H1 (cell line): ENCODE data around the gene PPP1R3F. TPM values are rescaled to one million over a fixed set of nuclear protein-coding genes. Genes with fewer than 3 reads are reported as not detected.
A peak's percentile ranks its signal among the peaks of the same experiment; 100 is the strongest.

Experiments
- CHD1 ChIP-seq: IDR thresholded peaks from 2 replicates; pipeline ENCODE4 v1.6.1; 2012; ENCODE audit warnings: low read depth, low read length, improper control_type of control experiment
- EGR1 ChIP-seq: IDR thresholded peaks from 2 replicates; pipeline ENCODE4 v1.6.1; 2011; ENCODE audit warnings: low read depth, low read length, borderline replicate concordance
- HDAC2 ChIP-seq, 2 experiments: fragments of 300-600 bp in 1 of 2; sonication (generic) in 1 of 2; IDR thresholded peaks; 2 replicates each; pipeline ENCODE4 v1.6.1; 2011 to 2012; ENCODE audit warnings: low read depth in 2 of 2, low read length in 2 of 2, mild to moderate bottlenecking in 2 of 2, moderate library complexity in 2 of 2, borderline replicate concordance in 1 of 2, inconsistent platforms in 1 of 2
- JUND ChIP-seq: IDR thresholded peaks from 2 replicates; pipeline ENCODE4 v1.6.1; 2011; ENCODE audit warnings: mild to moderate bottlenecking, improper control_type of control experiment, low read length
- KDM1A ChIP-seq: fragments of 200-600, 300-600 bp; sonication (generic); IDR thresholded peaks from 2 replicates; pipeline ENCODE4 v1.7.1; 2016; ENCODE audit warnings: mild to moderate bottlenecking, low read length, borderline replicate concordance
- RBBP5 ChIP-seq: IDR thresholded peaks from 2 replicates; pipeline ENCODE4 v1.7.1; 2012; ENCODE audit warnings: low read depth, mild to moderate bottlenecking, inconsistent platforms, low read length, moderate library complexity, borderline replicate concordance
- RNF2 ChIP-seq: fragments of 200-900, 300-1000 bp; sonication (generic); IDR thresholded peaks from 2 replicates; pipeline ENCODE4 v1.7.1; 2016; ENCODE audit warnings: borderline replicate concordance, low read depth, mild to moderate bottlenecking, antibody characterized with exemption, low read length; ENCODE audit not compliant: poor library complexity, severe bottlenecking; ENCODE audit errors: missing control alignments
- SP4 ChIP-seq: IDR thresholded peaks from 2 replicates; pipeline ENCODE4 v1.6.1; 2012; ENCODE audit warnings: low read length, inconsistent platforms
- SRF ChIP-seq: IDR thresholded peaks from 2 replicates; pipeline ENCODE4 v1.6.1; 2011; ENCODE audit warnings: mild to moderate bottlenecking, low read depth, low read length, moderate library complexity
- TEAD4 ChIP-seq: IDR thresholded peaks from 2 replicates; pipeline ENCODE4 v1.6.1; 2012; ENCODE audit warnings: low read depth, low read length, inconsistent platforms, mixed read lengths
- polyA plus RNA-seq, 7 experiments: library from polyadenylated mRNA; depleted of rRNA in 3 of 7; stranded (reverse) in 5 of 7; unstranded in 2 of 7; fragments of >200 nt in 5 of 7; fragments of 200-250 nt in 2 of 7; gene quantifications; 1 replicate in 5 of 7; 2 replicates in 1 of 7; 4 replicates in 1 of 7; pipeline versions ENCODE4 v1.2.1 to v1.2.3, GENCODE V29; 2011 to 2013; ENCODE audit warnings: missing spikeins in 2 of 7, mixed read lengths in 2 of 7
- total RNA-seq: library from RNA; stranded (reverse); fragmentation: NEBNext Ultra II Directional; extraction: Animal tissue kit (Norgen Biotek cat#: 25700); gene quantifications from 2 replicates; pipeline ENCODE4 v1.2.1, GENCODE V29; 2021
- TF ChIP-seq, protein P1 (sequence below): fragments of 300-600 bp; sonication (generic); IDR thresholded peaks from 2 replicates; pipeline ENCODE4 v1.7.1; 2012; ENCODE audit warnings: low read length, moderate library complexity, mild to moderate bottlenecking, inconsistent platforms; ENCODE audit not compliant: insufficient replicate concordance

The PPP1R3F gene
- total and polyA plus RNA-seq, 2 of the 8 experiments (the other 6 are each of a cell fraction or from before 2014, with no cell fraction given) = 5.1 to 6.8 TPM

DNA sequence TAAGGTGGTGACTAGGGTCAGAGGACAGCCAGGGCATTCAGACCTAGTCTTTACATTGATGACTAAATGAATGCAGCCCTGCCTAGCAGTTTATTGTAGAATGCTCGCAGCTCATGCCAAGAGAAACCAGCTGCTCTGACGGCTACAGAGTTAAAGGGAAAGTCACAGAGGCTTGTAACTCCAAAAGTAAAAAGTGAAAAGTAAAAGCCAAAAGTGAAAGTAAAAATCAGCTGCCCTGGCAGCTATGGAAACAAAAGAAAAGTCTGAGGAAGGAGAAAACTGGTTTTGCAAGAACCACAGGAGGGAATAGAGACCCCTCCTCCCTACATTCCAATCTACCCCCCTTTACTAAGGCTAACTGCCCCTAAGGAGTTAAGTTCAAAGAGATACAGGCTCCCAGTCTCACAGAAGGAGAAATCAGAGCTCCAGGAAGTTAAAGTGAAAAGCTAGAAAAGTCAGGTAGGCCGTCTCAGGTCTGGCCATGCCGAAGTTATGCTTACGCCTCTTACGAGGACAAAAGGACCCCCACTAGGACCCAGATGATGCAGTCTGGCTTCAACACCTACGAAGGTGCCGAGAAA is 39.9 kb downstream of the PPP1R3F start (continued):
- TF ChIP-seq, protein P1, sequence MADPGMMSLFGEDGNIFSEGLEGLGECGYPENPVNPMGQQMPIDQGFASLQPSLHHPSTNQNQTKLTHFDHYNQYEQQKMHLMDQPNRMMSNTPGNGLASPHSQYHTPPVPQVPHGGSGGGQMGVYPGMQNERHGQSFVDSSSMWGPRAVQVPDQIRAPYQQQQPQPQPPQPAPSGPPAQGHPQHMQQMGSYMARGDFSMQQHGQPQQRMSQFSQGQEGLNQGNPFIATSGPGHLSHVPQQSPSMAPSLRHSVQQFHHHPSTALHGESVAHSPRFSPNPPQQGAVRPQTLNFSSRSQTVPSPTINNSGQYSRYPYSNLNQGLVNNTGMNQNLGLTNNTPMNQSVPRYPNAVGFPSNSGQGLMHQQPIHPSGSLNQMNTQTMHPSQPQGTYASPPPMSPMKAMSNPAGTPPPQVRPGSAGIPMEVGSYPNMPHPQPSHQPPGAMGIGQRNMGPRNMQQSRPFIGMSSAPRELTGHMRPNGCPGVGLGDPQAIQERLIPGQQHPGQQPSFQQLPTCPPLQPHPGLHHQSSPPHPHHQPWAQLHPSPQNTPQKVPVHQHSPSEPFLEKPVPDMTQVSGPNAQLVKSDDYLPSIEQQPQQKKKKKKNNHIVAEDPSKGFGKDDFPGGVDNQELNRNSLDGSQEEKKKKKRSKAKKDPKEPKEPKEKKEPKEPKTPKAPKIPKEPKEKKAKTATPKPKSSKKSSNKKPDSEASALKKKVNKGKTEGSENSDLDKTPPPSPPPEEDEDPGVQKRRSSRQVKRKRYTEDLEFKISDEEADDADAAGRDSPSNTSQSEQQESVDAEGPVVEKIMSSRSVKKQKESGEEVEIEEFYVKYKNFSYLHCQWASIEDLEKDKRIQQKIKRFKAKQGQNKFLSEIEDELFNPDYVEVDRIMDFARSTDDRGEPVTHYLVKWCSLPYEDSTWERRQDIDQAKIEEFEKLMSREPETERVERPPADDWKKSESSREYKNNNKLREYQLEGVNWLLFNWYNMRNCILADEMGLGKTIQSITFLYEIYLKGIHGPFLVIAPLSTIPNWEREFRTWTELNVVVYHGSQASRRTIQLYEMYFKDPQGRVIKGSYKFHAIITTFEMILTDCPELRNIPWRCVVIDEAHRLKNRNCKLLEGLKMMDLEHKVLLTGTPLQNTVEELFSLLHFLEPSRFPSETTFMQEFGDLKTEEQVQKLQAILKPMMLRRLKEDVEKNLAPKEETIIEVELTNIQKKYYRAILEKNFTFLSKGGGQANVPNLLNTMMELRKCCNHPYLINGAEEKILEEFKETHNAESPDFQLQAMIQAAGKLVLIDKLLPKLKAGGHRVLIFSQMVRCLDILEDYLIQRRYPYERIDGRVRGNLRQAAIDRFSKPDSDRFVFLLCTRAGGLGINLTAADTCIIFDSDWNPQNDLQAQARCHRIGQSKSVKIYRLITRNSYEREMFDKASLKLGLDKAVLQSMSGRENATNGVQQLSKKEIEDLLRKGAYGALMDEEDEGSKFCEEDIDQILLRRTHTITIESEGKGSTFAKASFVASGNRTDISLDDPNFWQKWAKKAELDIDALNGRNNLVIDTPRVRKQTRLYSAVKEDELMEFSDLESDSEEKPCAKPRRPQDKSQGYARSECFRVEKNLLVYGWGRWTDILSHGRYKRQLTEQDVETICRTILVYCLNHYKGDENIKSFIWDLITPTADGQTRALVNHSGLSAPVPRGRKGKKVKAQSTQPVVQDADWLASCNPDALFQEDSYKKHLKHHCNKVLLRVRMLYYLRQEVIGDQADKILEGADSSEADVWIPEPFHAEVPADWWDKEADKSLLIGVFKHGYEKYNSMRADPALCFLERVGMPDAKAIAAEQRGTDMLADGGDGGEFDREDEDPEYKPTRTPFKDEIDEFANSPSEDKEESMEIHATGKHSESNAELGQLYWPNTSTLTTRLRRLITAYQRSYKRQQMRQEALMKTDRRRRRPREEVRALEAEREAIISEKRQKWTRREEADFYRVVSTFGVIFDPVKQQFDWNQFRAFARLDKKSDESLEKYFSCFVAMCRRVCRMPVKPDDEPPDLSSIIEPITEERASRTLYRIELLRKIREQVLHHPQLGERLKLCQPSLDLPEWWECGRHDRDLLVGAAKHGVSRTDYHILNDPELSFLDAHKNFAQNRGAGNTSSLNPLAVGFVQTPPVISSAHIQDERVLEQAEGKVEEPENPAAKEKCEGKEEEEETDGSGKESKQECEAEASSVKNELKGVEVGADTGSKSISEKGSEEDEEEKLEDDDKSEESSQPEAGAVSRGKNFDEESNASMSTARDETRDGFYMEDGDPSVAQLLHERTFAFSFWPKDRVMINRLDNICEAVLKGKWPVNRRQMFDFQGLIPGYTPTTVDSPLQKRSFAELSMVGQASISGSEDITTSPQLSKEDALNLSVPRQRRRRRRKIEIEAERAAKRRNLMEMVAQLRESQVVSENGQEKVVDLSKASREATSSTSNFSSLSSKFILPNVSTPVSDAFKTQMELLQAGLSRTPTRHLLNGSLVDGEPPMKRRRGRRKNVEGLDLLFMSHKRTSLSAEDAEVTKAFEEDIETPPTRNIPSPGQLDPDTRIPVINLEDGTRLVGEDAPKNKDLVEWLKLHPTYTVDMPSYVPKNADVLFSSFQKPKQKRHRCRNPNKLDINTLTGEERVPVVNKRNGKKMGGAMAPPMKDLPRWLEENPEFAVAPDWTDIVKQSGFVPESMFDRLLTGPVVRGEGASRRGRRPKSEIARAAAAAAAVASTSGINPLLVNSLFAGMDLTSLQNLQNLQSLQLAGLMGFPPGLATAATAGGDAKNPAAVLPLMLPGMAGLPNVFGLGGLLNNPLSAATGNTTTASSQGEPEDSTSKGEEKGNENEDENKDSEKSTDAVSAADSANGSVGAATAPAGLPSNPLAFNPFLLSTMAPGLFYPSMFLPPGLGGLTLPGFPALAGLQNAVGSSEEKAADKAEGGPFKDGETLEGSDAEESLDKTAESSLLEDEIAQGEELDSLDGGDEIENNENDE = no peak
- TF ChIP-seq SRF = no peak
- TF ChIP-seq JUND = no peak
- no peak for TF ChIP-seq SP4
- no peak for TF ChIP-seq HDAC2 (IDR thresholded peaks at IDR 0.05; ENCODE audit: borderline replicate concordance in 1 of 2, low read depth in 2 of 2, low read length in 2 of 2)
- TF ChIP-seq KDM1A = no peak
- peak; percentile 95; the same call in 1 of the 2 replicates for TF ChIP-seq RBBP5
- TF ChIP-seq TEAD4 = peak; percentile 44; the same call in 1 of the 2 replicates
- 0 out of 2 replicates have a peak, but pooled peaks have one; percentile 12 for TF ChIP-seq EGR1
- no peak for TF ChIP-seq CHD1
- no peak for TF ChIP-seq RNF2
